Fibroblast of lung (primary cell): Measurements from ENCODE around the gene EPN3.

ENCODE experiments used
- CTCF ChIP-seq, 2 donors: IDR thresholded peaks in 1 of 2; conservative IDR thresholded peaks in 1 of 2; 1 replicate in 1 of 2; 2 replicates in 1 of 2; pipeline ENCODE4 v1.5.1; 2011 to 2012; ENCODE audit warnings: low read length in 2 of 2, control low read depth in 1 of 2, inconsistent platforms in 1 of 2, low read depth in 1 of 2, mild to moderate bottlenecking in 1 of 2
- EZH2 ChIP-seq: IDR thresholded peaks from 2 replicates; pipeline ENCODE4 v1.5.1; 2012; ENCODE audit warnings: low read length, control low read depth, mild to moderate bottlenecking; ENCODE audit errors: missing control alignments

- no peak for TF ChIP-seq CTCF (conservative IDR thresholded peaks at IDR 0.05 in 1 of 2, IDR thresholded peaks at IDR 0.05 in 1 of 2; ENCODE audit: low read depth in 1 of 2, low read length in 2 of 2)
- no peak for TF ChIP-seq EZH2
These were observed 36.1 kb downstream of the EPN3 start for GRCh38 chr17:50568659-50569058.
